Measurements from ENCODE around the gene ADARB1.

GRCh38 chr21:45211661-45212060, 137.3 kb downstream of the ADARB1 start:
- no peak for TF ChIP-seq CTCF (IDR thresholded peaks at IDR 0.05)
- TF ChIP-seq POLR2A (IDR thresholded peaks at IDR 0.05), result no peak
- TF ChIP-seq EP300 (IDR thresholded peaks at IDR 0.05), result no peak

Measured in tibial nerve (tissue), 4 donors.